HG03135 (cell line): Measurements from ENCODE around the gene SYNDIG1.

ENCODE experiments used
- ATAC-seq: cut with Tn5 transposase; IDR thresholded peaks from one replicate; pipeline ENCODE4 v1.9.1; 2021; ENCODE audit warnings: mild to moderate bottlenecking, moderate library complexity; ENCODE audit not compliant: unreplicated experiment

SYNDIG1 gene

GRCh38 chr20:24446811-24447210 is 22.6 kb upstream of the SYNDIG1 start:
- ATAC-seq, result no peak

- ATAC-seq, result no peak
Measured at GRCh38 chr20:24448170-24448569, 21.3 kb upstream of the SYNDIG1 start.

GRCh38 chr20:24449026-24449720 is 20.3 kb upstream of the SYNDIG1 start:
- no peak for ATAC-seq

- no peak for ATAC-seq
Measured at GRCh38 chr20:24450177-24450576, 19.3 kb upstream of the SYNDIG1 start.

GRCh38 chr20:24450624-24451376 is 18.6 kb upstream of the SYNDIG1 start:
- ATAC-seq, result no peak

- no peak for ATAC-seq
Measured at GRCh38 chr20:24451428-24451827, 18.0 kb upstream of the SYNDIG1 start.

GRCh38 chr20:24452016-24452415 is 17.4 kb upstream of the SYNDIG1 start:
- ATAC-seq, result no peak

GRCh38 chr20:24452498-24453127 is 16.8 kb upstream of the SYNDIG1 start:
- ATAC-seq, result no peak

GRCh38 chr20:24453869-24454268 is 15.6 kb upstream of the SYNDIG1 start:
- ATAC-seq, result no peak

- no peak for ATAC-seq
Measured at GRCh38 chr20:24455081-24455480, 14.3 kb upstream of the SYNDIG1 start.

- ATAC-seq, result no peak
Measured at GRCh38 chr20:24456398-24456781, 13.0 kb upstream of the SYNDIG1 start.

- ATAC-seq, result no peak
Measured at GRCh38 chr20:24458436-24458835, 11.0 kb upstream of the SYNDIG1 start.

- ATAC-seq, result no peak
Measured at GRCh38 chr20:24459733-24460132, 9.7 kb upstream of the SYNDIG1 start.

- ATAC-seq, result no peak
Measured at GRCh38 chr20:24460712-24461111, 8.7 kb upstream of the SYNDIG1 start.

- no peak for ATAC-seq
Measured at GRCh38 chr20:24461848-24462247, 7.6 kb upstream of the SYNDIG1 start.

- no peak for ATAC-seq
Measured at GRCh38 chr20:24462460-24463010, 6.9 kb upstream of the SYNDIG1 start.

GRCh38 chr20:24465159-24465558 is 4.3 kb upstream of the SYNDIG1 start:
- no peak for ATAC-seq

- ATAC-seq, result no peak
Measured at GRCh38 chr20:24465730-24466129, 3.7 kb upstream of the SYNDIG1 start.

- no peak for ATAC-seq
Measured at GRCh38 chr20:24468401-24469115, 871 bp upstream of the SYNDIG1 start.

GRCh38 chr20:24469894-24470745 is 691 bp downstream of the SYNDIG1 start:
- ATAC-seq, result no peak
